ENCODE measurements around the gene LRRC75A. TPM values are rescaled to one million over a fixed set of nuclear protein-coding genes. Genes with fewer than 3 reads are reported as not detected.

LRRC75A gene
- total and polyA plus RNA-seq, 4 donors = 0.08 to 22.6 (median 0.37) TPM

- no peak overlapping the region for H3K4me3 ChIP-seq (ENCODE audit: low read depth in 1 of 3, low read length in 3 of 3)
- H3K27me3 ChIP-seq (ENCODE audit: control insufficient read depth in 4 of 4, insufficient read depth in 4 of 4, low read length in 3 of 4) = no peaks in the 10 kb centered on the region
- no peaks in the 10 kb centered on the region for H3K36me3 ChIP-seq (ENCODE audit: control insufficient read depth in 4 of 4, insufficient read depth in 3 of 4, low read depth in 1 of 4, low read length in 3 of 4)
- H3K27ac ChIP-seq (ENCODE audit: low read depth in 1 of 2, low read length in 2 of 2) = no peak overlapping the region
- H3K9ac ChIP-seq (ENCODE audit: low read depth in 1 of 2, low read length in 2 of 2) = no peak overlapping the region
- TF ChIP-seq, protein P1, sequence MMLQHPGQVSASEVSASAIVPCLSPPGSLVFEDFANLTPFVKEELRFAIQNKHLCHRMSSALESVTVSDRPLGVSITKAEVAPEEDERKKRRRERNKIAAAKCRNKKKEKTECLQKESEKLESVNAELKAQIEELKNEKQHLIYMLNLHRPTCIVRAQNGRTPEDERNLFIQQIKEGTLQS (IDR thresholded peaks at IDR 0.05) = no peak
- TF ChIP-seq JUND (IDR thresholded peaks at IDR 0.05) (no peak), YY1 (IDR thresholded peaks at IDR 0.05) (no peak), GABPA (IDR thresholded peaks at IDR 0.05 in 1 of 2, conservative IDR thresholded peaks at IDR 0.05 in 1 of 2) (no peak), REST (IDR thresholded peaks at IDR 0.05) (no peak), RAD21 (IDR thresholded peaks at IDR 0.05) (no peak), HNF4A (conservative IDR thresholded peaks at IDR 0.05) (no peak), TAF1 (conservative IDR thresholded peaks at IDR 0.05) (no peak), RXRA (IDR thresholded peaks at IDR 0.05) (no peak), NR2F2 (IDR thresholded peaks at IDR 0.05) (no peak), EGR1 (IDR thresholded peaks at IDR 0.05; ENCODE audit: low read depth in 2 of 2) (no peak), SP1 (IDR thresholded peaks at IDR 0.05) (no peak), HNF4G (IDR thresholded peaks at IDR 0.05) (no peak), FOXA1 (IDR thresholded peaks at IDR 0.05) (no peak)
- TF ChIP-seq, protein P2, sequence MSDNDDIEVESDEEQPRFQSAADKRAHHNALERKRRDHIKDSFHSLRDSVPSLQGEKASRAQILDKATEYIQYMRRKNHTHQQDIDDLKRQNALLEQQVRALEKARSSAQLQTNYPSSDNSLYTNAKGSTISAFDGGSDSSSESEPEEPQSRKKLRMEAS (IDR thresholded peaks at IDR 0.05) = no peak
- TF ChIP-seq, protein P3, sequence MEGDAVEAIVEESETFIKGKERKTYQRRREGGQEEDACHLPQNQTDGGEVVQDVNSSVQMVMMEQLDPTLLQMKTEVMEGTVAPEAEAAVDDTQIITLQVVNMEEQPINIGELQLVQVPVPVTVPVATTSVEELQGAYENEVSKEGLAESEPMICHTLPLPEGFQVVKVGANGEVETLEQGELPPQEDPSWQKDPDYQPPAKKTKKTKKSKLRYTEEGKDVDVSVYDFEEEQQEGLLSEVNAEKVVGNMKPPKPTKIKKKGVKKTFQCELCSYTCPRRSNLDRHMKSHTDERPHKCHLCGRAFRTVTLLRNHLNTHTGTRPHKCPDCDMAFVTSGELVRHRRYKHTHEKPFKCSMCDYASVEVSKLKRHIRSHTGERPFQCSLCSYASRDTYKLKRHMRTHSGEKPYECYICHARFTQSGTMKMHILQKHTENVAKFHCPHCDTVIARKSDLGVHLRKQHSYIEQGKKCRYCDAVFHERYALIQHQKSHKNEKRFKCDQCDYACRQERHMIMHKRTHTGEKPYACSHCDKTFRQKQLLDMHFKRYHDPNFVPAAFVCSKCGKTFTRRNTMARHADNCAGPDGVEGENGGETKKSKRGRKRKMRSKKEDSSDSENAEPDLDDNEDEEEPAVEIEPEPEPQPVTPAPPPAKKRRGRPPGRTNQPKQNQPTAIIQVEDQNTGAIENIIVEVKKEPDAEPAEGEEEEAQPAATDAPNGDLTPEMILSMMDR (IDR thresholded peaks at IDR 0.05; ENCODE audit: low read depth, low read length, missing input control) = no peak
- TF ChIP-seq, protein P4, sequence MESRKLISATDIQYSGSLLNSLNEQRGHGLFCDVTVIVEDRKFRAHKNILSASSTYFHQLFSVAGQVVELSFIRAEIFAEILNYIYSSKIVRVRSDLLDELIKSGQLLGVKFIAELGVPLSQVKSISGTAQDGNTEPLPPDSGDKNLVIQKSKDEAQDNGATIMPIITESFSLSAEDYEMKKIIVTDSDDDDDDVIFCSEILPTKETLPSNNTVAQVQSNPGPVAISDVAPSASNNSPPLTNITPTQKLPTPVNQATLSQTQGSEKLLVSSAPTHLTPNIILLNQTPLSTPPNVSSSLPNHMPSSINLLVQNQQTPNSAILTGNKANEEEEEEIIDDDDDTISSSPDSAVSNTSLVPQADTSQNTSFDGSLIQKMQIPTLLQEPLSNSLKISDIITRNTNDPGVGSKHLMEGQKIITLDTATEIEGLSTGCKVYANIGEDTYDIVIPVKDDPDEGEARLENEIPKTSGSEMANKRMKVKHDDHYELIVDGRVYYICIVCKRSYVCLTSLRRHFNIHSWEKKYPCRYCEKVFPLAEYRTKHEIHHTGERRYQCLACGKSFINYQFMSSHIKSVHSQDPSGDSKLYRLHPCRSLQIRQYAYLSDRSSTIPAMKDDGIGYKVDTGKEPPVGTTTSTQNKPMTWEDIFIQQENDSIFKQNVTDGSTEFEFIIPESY (IDR thresholded peaks at IDR 0.05) = no peak
- DNase-seq (ENCODE audit: low spot score) = no peak
- WGBS = 82% methylated on average over 4 of the region's 4 CpGs
- no peaks in the 10 kb centered on the region for H3K9me3 ChIP-seq (ENCODE audit: control insufficient read depth in 4 of 4, low read length in 3 of 4)
- H3K4me1 ChIP-seq (ENCODE audit: control insufficient read depth in 4 of 4, insufficient read depth in 4 of 4, low read length in 3 of 4) = no peaks in the 10 kb centered on the region
Measured at GRCh38 chr17:16512011-16512410, 20.0 kb upstream of the LRRC75A start.

GRCh38 chr17:16511593-16511992 lies 19.6 kb upstream of the LRRC75A start:
- Histone ChIP-seq H3K27ac (ENCODE audit: low read depth in 1 of 2, low read length in 2 of 2) (no peak overlapping the region), H3K27me3 (ENCODE audit: control insufficient read depth in 4 of 4, insufficient read depth in 4 of 4, low read length in 3 of 4) (no peaks in the 10 kb centered on the region), H3K36me3 (ENCODE audit: control insufficient read depth in 4 of 4, insufficient read depth in 3 of 4, low read depth in 1 of 4, low read length in 3 of 4) (no peaks in the 10 kb centered on the region), H3K9me3 (ENCODE audit: control insufficient read depth in 4 of 4, low read length in 3 of 4) (no peaks in the 10 kb centered on the region), H3K4me1 (ENCODE audit: control insufficient read depth in 4 of 4, insufficient read depth in 4 of 4, low read length in 3 of 4) (no peaks in the 10 kb centered on the region), H3K4me3 (ENCODE audit: low read depth in 1 of 3, low read length in 3 of 3) (no peak overlapping the region), H3K9ac (ENCODE audit: low read depth in 1 of 2, low read length in 2 of 2) (no peak overlapping the region)
- 83% methylated on average over 1 of the region's 1 CpG for WGBS
- no peak for TF ChIP-seq GABPA (IDR thresholded peaks at IDR 0.05 in 1 of 2, conservative IDR thresholded peaks at IDR 0.05 in 1 of 2)
- TF ChIP-seq RXRA (IDR thresholded peaks at IDR 0.05) = no peak
- no peak for TF ChIP-seq FOXA2 (IDR thresholded peaks at IDR 0.05)
- no peak for TF ChIP-seq NR2F2 (IDR thresholded peaks at IDR 0.05)
- TF ChIP-seq, protein P4 (IDR thresholded peaks at IDR 0.05) = no peak
- TF ChIP-seq, protein P1 (IDR thresholded peaks at IDR 0.05) = no peak
- TF ChIP-seq HNF4A (conservative IDR thresholded peaks at IDR 0.05) = no peak
- no peak for TF ChIP-seq JUND (IDR thresholded peaks at IDR 0.05)
- TF ChIP-seq, protein P3 (IDR thresholded peaks at IDR 0.05; ENCODE audit: low read depth, low read length, missing input control) = no peak
- no peak for TF ChIP-seq RAD21 (IDR thresholded peaks at IDR 0.05)
- no peak for DNase-seq (ENCODE audit: low spot score)
